Upper lobe of left lung (tissue), 6 donors: Measurements from ENCODE around the gene MRPL24. TPM values are rescaled to one million over a fixed set of nuclear protein-coding genes. Genes with fewer than 3 reads are reported as not detected.

Experiments
- ATAC-seq, 2 donors: fragments of 200-7000 bp; cut with Tn5 transposase; one replicate each; pipeline ENCODE4 v1.9.1; 2022; ENCODE audit warnings: mild to moderate bottlenecking in 2 of 2, moderate library complexity in 2 of 2; ENCODE audit not compliant: low FRiP score in 2 of 2
- DNase-seq, 2 donors: peaks; one replicate each; pipeline ENCODE4 v3.0.0-alpha.2; 2019 to 2020
- H3K27ac ChIP-seq, 4 donors: fragments of 200-600 bp; sonication (generic); one replicate each; pipeline ENCODE4 v1.5.1; 2016 to 2019
- H3K27me3 ChIP-seq, 4 donors: fragments of 200-600 bp; sonication (generic); one replicate each; pipeline ENCODE4 v1.5.1; 2017 to 2019
- H3K36me3 ChIP-seq, 4 donors: fragments of 200-600 bp; sonication (generic); one replicate each; pipeline ENCODE4 v1.5.1; 2016 to 2019
- H3K4me1 ChIP-seq, 4 donors: fragments of 200-600 bp; sonication (generic); one replicate each; pipeline ENCODE4 v1.5.1; 2018 to 2019
- H3K4me3 ChIP-seq, 4 donors: fragments of 200-600 bp; sonication (generic); one replicate each; pipeline ENCODE4 v1.5.1; 2017 to 2019; ENCODE audit warnings: mild to moderate bottlenecking in 2 of 4, moderate library complexity in 1 of 4
- H3K9me3 ChIP-seq, 4 donors: fragments of 200-600 bp; sonication (generic); one replicate each; pipeline ENCODE4 v1.5.1; 2018 to 2019
- EP300 ChIP-seq, 4 donors: sonication (generic); formaldehyde crosslinking; IDR thresholded peaks; one replicate each; pipeline ENCODE4 v1.5.1; 2017; ENCODE audit warnings: antibody characterized with exemption in 4 of 4, control low read depth in 2 of 4
- POLR2A ChIP-seq, 4 donors: fragments of 450-650 bp; IDR thresholded peaks; one replicate each; pipeline ENCODE4 v1.5.1; 2016 to 2017; ENCODE audit warnings: antibody characterized with exemption in 4 of 4, mild to moderate bottlenecking in 2 of 4
- POLR2AphosphoS5 ChIP-seq, 2 donors: sonication (generic); formaldehyde crosslinking; IDR thresholded peaks; one replicate each; pipeline ENCODE4 v1.5.1; 2017; ENCODE audit warnings: antibody characterized with exemption in 2 of 2
- WGBS, 2 donors: methylation state at CpG; one replicate each; pipeline ENCODE4 v1.1.5; 2017 to 2018; 5-methylcytosine and 5-hydroxymethylcytosine counted together
- total RNA-seq, 6 donors: library from RNA; depleted of rRNA in 4 of 6; stranded (reverse); fragments of >200 nt in 4 of 6; gene quantifications; one replicate each; pipeline versions ENCODE4 v1.1.0 to v1.2.1, GENCODE V29; 2016 to 2021
- TF ChIP-seq, protein P1 (sequence below), 6 experiments: fragments of 450-650 bp in 4 of 6; fragments of 200-600 bp in 2 of 6; sonication (generic) in 2 of 6; IDR thresholded peaks; one replicate each; pipeline ENCODE4 v1.5.1; 2016 to 2019; ENCODE audit warnings: antibody characterized with exemption in 6 of 6
- donor health status: DM: no; HTN: no; CAD: no; lungs with moderate emphysema.
- donor health status: DM: no; HTN: yes; CAD: no; lungs with severe emphysema.

Gene MRPL24
- total RNA-seq, 6 donors from 2014 or later, result 19.6 to 52.5 (median 40.8) TPM

- Histone ChIP-seq H3K27ac (no peak overlapping the region), H3K4me3 (no peak overlapping the region), H3K9me3 (no peaks in the 10 kb centered on the region), H3K27me3 (peaks cover 0 to under 1% (median 0%) of the 10 kb centered on the region in 4 donors), H3K4me1 (peaks cover 7 to 12% (median 10%) of the 10 kb centered on the region in 4 donors), H3K36me3 (peaks cover 0 to 5% (median 0%) of the 10 kb centered on the region in 4 donors)
- DNase-seq, result no peak
- no peak for ATAC-seq
- WGBS, 2 donors, result 86 to 93% methylated on average over 4 to 8 of the region's 9 CpGs
- TF ChIP-seq, protein P1, sequence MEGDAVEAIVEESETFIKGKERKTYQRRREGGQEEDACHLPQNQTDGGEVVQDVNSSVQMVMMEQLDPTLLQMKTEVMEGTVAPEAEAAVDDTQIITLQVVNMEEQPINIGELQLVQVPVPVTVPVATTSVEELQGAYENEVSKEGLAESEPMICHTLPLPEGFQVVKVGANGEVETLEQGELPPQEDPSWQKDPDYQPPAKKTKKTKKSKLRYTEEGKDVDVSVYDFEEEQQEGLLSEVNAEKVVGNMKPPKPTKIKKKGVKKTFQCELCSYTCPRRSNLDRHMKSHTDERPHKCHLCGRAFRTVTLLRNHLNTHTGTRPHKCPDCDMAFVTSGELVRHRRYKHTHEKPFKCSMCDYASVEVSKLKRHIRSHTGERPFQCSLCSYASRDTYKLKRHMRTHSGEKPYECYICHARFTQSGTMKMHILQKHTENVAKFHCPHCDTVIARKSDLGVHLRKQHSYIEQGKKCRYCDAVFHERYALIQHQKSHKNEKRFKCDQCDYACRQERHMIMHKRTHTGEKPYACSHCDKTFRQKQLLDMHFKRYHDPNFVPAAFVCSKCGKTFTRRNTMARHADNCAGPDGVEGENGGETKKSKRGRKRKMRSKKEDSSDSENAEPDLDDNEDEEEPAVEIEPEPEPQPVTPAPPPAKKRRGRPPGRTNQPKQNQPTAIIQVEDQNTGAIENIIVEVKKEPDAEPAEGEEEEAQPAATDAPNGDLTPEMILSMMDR (IDR thresholded peaks at IDR 0.05), result no peak
- TF ChIP-seq POLR2A (IDR thresholded peaks at IDR 0.05), result no peak
- TF ChIP-seq POLR2AphosphoS5 (IDR thresholded peaks at IDR 0.05), result no peak
- no peak for TF ChIP-seq EP300 (IDR thresholded peaks at IDR 0.05)
Observed at GRCh38 chr1:156711011-156711817, 29.7 kb downstream of the MRPL24 start.

DNA sequence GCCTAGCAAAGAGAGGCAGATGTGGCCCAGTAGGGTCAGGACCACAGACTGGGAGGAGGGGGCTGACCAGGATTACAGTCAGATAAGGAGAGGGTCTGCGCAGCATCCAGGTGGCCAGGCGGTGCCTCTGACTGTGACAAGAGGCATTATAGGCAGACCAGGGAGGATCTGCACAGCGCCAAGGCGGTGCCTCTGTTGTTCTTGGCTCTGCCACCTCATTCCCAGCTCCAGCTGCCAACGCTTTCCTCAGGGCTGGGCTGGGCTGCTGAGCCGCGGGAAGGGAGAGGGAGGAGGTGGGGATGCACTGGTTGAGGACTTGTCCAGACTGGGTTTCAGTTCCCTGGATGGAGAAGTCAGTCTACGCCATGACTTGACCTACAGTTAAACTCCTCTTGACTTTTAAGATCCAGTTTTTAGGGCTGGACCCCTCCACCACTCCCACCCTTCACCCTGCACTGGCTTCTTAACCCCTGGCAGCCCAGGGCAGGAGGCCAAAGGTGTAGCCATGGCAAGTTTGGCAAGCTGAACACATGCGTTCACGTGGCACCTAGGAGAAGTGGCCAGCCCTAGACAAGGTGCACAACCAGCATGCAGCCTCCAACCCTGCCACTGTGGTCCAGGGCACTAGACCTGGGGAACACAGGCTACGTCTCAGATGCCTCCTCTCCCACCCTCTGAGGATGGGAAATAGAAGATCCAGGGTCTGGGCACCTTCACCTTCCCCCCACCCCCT, 31.0 kb downstream of the MRPL24 start:
- no peak overlapping the region for H3K27ac ChIP-seq
- peaks cover 0 to 13% (median 5%) of the 10 kb centered on the region in 4 donors for H3K27me3 ChIP-seq
- peaks cover 20 to 25% (median 23%) of the 10 kb centered on the region in 4 donors for H3K4me1 ChIP-seq
- no peak for TF ChIP-seq POLR2AphosphoS5 (IDR thresholded peaks at IDR 0.05)
- TF ChIP-seq EP300 (IDR thresholded peaks at IDR 0.05), result no peak
- TF ChIP-seq, protein P1 (IDR thresholded peaks at IDR 0.05), result no peak
- TF ChIP-seq POLR2A (IDR thresholded peaks at IDR 0.05), result no peak
- peak in 1 of 2 donors; percentile 64 for DNase-seq
- H3K9me3 ChIP-seq, result no peaks in the 10 kb centered on the region
- H3K4me3 ChIP-seq, result no peak overlapping the region
- ATAC-seq, result peak in 1 of 2 donors; percentile 58
- 48 to 63% methylated on average over 8 to 11 of the region's 11 CpGs for WGBS, 2 donors
- no peaks in the 10 kb centered on the region for H3K36me3 ChIP-seq

GRCh38 chr1:156709031-156709430, 31.9 kb downstream of the MRPL24 start:
- ATAC-seq, result no peak
- WGBS, 2 donors, result 84 to 88% methylated on average over 4 of the region's 4 CpGs

DNA sequence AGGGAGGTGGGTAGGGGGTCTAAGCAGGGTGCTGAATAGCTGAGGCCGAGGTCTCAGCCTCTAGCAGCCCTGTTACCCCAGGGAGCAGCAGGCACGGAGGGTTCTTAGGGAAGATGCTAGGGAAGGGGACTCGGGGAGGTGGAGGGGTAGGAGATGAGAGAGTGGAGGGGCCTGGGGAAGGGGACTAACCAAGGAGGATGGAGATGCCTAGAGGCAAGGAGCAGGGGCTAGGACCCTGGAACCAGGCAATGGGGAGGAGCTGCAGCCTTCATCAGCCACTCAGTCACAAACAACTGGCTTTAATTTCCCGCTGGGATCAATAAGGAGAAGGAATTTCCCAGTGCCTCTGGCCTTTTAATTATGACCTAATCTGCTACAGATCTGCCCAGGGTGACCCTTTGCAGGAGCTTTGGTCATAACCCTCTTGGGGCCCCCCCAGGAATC, 32.6 kb downstream of the MRPL24 start:
- 69 to 75% methylated on average over 4 of the region's 4 CpGs for WGBS, 2 donors
- no peaks in the 10 kb centered on the region for H3K36me3 ChIP-seq
- H3K27me3 ChIP-seq, result peaks cover 0 to 25% (median 11%) of the 10 kb centered on the region in 4 donors
- DNase-seq (no peak), ATAC-seq (no peak)
- H3K27ac ChIP-seq, result no peak overlapping the region
- peaks cover 27 to 30% (median 29%) of the 10 kb centered on the region in 4 donors for H3K4me1 ChIP-seq
- TF ChIP-seq POLR2AphosphoS5 (IDR thresholded peaks at IDR 0.05), result no peak
- TF ChIP-seq POLR2A (IDR thresholded peaks at IDR 0.05), result no peak
- TF ChIP-seq EP300 (IDR thresholded peaks at IDR 0.05), result no peak
- TF ChIP-seq, protein P1 (IDR thresholded peaks at IDR 0.05), result no peak
- no peaks in the 10 kb centered on the region for H3K9me3 ChIP-seq
- no peak overlapping the region for H3K4me3 ChIP-seq

More at GRCh38 chr1:156709031-156709430, 31.9 kb downstream of the MRPL24 start:
- TF ChIP-seq POLR2AphosphoS5 (IDR thresholded peaks at IDR 0.05), result no peak
- TF ChIP-seq, protein P1 (IDR thresholded peaks at IDR 0.05), result no peak
- TF ChIP-seq EP300 (IDR thresholded peaks at IDR 0.05), result no peak
- TF ChIP-seq POLR2A (IDR thresholded peaks at IDR 0.05), result no peak
- Histone ChIP-seq H3K27ac (no peak overlapping the region), H3K27me3 (peaks cover 0 to 22% (median 9%) of the 10 kb centered on the region in 4 donors), H3K36me3 (no peaks in the 10 kb centered on the region), H3K4me3 (no peak overlapping the region), H3K4me1 (peaks cover 27 to 30% (median 29%) of the 10 kb centered on the region in 4 donors), H3K9me3 (no peaks in the 10 kb centered on the region)
- no peak for DNase-seq
